HCT116 (cell line): ENCODE results near the gene KCND2.

ENCODE experiments used
- CBX3 ChIP-seq: IDR thresholded peaks from 2 replicates; pipeline ENCODE4 v1.6.1; 2012; ENCODE audit warnings: low read depth
- CEBPB ChIP-seq: IDR thresholded peaks from 2 replicates; pipeline ENCODE4 v1.6.1; 2012; ENCODE audit warnings: low read depth
- EZH2 ChIP-seq: fragments of 200-600 bp; sonication (generic); IDR thresholded peaks from 2 replicates; pipeline ENCODE4 v1.6.1; 2017; ENCODE audit warnings: antibody characterized with exemption, mixed run types
- POLR2A ChIP-seq: IDR thresholded peaks from 2 replicates; pipeline ENCODE4 v1.7.0; 2011; ENCODE audit warnings: borderline replicate concordance; ENCODE audit not compliant: insufficient read depth, insufficient read length; ENCODE audit errors: extremely low read depth
- POLR2AphosphoS5 ChIP-seq: IDR thresholded peaks from 2 replicates; pipeline ENCODE4 v1.6.1; 2011; ENCODE audit warnings: mild to moderate bottlenecking, low read depth, low read length, moderate library complexity
- RAD21 ChIP-seq: IDR thresholded peaks from 2 replicates; pipeline ENCODE4 v1.6.1; 2012; ENCODE audit warnings: low read depth, mild to moderate bottlenecking
- SP1 ChIP-seq: IDR thresholded peaks from 2 replicates; pipeline ENCODE4 v1.6.1; 2012; ENCODE audit warnings: low read depth
- SRF ChIP-seq: IDR thresholded peaks from 2 replicates; pipeline ENCODE4 v1.6.1; 2012; ENCODE audit warnings: low read depth
- TCF7L2 ChIP-seq: IDR thresholded peaks from 2 replicates; pipeline ENCODE4 v1.7.0; 2011; ENCODE audit warnings: borderline replicate concordance, inconsistent platforms; ENCODE audit not compliant: insufficient read depth, insufficient read length; ENCODE audit errors: extremely low read depth
- YY1 ChIP-seq: IDR thresholded peaks from 2 replicates; pipeline ENCODE4 v1.6.1; 2011; ENCODE audit warnings: low read length, low read depth, moderate library complexity, mild to moderate bottlenecking; ENCODE audit not compliant: insufficient replicate concordance; ENCODE audit errors: extremely low read depth
- TF ChIP-seq, protein P1 (sequence below), 3 experiments: fragments of 200-600 bp in 1 of 3; sonication (generic) in 1 of 3; IDR thresholded peaks in 2 of 3; conservative IDR thresholded peaks in 1 of 3; 2 replicates each; pipeline ENCODE4 v1.5.1; 2012 to 2017; ENCODE audit warnings: low read depth in 2 of 3, low read length in 2 of 3, antibody characterized with exemption in 1 of 3, borderline replicate concordance in 1 of 3, control low read depth in 1 of 3, mild to moderate bottlenecking in 1 of 3, mixed read lengths in 1 of 3, mixed run types in 1 of 3, moderate library complexity in 1 of 3; ENCODE audit not compliant: insufficient read depth in 1 of 3
- TF ChIP-seq, protein P2 (sequence below): IDR thresholded peaks from 2 replicates; pipeline ENCODE4 v1.6.1; 2012

DNA sequence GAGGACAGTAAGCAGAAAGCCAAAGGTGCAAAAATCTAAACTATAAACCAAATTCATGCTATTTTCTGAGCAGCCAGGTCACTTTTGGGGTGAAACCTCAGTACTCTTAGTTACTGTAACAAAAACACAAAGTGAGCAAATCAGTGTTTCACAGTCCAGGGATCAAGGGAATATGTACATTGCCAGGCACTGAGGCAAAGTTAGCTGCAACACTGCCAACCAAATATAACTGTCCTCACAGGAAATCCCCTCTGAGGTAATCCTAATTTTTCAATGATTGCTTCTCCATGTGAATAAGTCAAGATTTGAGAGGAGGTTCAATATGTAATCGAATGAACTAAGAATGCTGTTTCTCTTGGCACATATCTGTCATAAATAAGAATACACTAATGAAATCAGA, 355.3 kb downstream of the KCND2 start:
- TF ChIP-seq, protein P1, sequence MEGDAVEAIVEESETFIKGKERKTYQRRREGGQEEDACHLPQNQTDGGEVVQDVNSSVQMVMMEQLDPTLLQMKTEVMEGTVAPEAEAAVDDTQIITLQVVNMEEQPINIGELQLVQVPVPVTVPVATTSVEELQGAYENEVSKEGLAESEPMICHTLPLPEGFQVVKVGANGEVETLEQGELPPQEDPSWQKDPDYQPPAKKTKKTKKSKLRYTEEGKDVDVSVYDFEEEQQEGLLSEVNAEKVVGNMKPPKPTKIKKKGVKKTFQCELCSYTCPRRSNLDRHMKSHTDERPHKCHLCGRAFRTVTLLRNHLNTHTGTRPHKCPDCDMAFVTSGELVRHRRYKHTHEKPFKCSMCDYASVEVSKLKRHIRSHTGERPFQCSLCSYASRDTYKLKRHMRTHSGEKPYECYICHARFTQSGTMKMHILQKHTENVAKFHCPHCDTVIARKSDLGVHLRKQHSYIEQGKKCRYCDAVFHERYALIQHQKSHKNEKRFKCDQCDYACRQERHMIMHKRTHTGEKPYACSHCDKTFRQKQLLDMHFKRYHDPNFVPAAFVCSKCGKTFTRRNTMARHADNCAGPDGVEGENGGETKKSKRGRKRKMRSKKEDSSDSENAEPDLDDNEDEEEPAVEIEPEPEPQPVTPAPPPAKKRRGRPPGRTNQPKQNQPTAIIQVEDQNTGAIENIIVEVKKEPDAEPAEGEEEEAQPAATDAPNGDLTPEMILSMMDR (IDR thresholded peaks at IDR 0.05 in 2 of 3, conservative IDR thresholded peaks at IDR 0.05 in 1 of 3; ENCODE audit: borderline replicate concordance in 1 of 3, insufficient read depth in 1 of 3, low read depth in 2 of 3, low read length in 2 of 3): no peak
- TF ChIP-seq EZH2 (no peak), SP1 (no peak), POLR2A (no peak), POLR2AphosphoS5 (no peak), CEBPB (no peak), SRF (no peak), YY1 (no peak), TCF7L2 (no peak), RAD21 (no peak), CBX3 (no peak)
- TF ChIP-seq, protein P2, sequence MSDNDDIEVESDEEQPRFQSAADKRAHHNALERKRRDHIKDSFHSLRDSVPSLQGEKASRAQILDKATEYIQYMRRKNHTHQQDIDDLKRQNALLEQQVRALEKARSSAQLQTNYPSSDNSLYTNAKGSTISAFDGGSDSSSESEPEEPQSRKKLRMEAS: no peak
